CD4-positive, CD25-positive, alpha-beta regulatory T cell (primary cell): ENCODE data around the gene CCNY. TPM values are rescaled to one million over a fixed set of nuclear protein-coding genes. Genes with fewer than 3 reads are reported as not detected.

ENCODE experiments used
- ATAC-seq, 2 donors: fragments of 150-1000 bp; cut with Tn5 transposase; one replicate each; pipeline ENCODE4 v1.10.0; 2021; ENCODE audit warnings: low read depth in 2 of 2, moderate number of reproducible peaks in 2 of 2, moderate library complexity in 1 of 2
- DNase-seq, 3 donors: peaks; one replicate each; pipeline versions ENCODE4 v3.0.0 to v3.0.0-alpha.2; 2012 to 2022; ENCODE audit warnings: mixed read lengths in 1 of 3
- H3K27ac ChIP-seq: one replicate; pipeline ENCODE4 v1.7.0; 2013; ENCODE audit warnings: mild to moderate bottlenecking, low read length; ENCODE audit not compliant: insufficient read depth, poor library complexity, severe bottlenecking
- H3K27me3 ChIP-seq: one replicate; pipeline ENCODE4 v1.7.0; 2013; ENCODE audit warnings: low read length; ENCODE audit not compliant: control insufficient read depth, insufficient read depth
- H3K36me3 ChIP-seq: one replicate; pipeline ENCODE4 v1.7.0; 2013; ENCODE audit warnings: mild to moderate bottlenecking, low read length, moderate library complexity; ENCODE audit not compliant: control insufficient read depth, insufficient read depth
- H3K4me1 ChIP-seq: 2 replicates; pipeline ENCODE4 v1.7.0; 2013; ENCODE audit warnings: mild to moderate bottlenecking, low read length; ENCODE audit not compliant: insufficient read depth, control insufficient read depth, poor library complexity, severe bottlenecking
- H3K4me3 ChIP-seq: one replicate; pipeline ENCODE4 v1.7.0; 2013; ENCODE audit warnings: low read depth, mild to moderate bottlenecking, low read length, moderate library complexity
- H3K9me3 ChIP-seq, 2 experiments: 1 replicate in 1 of 2; 2 replicates in 1 of 2; pipeline ENCODE4 v1.7.0; 2013; ENCODE audit warnings: low read length in 2 of 2, mild to moderate bottlenecking in 1 of 2, moderate library complexity in 1 of 2; ENCODE audit not compliant: control insufficient read depth in 2 of 2
- H3K27ac Mint-ChIP-seq, 3 donors: one replicate each; pipeline ENCODE4 v1.8.0; 2020 to 2022; ENCODE audit warnings: mild to moderate bottlenecking in 3 of 3, mixed read lengths in 3 of 3, moderate library complexity in 2 of 3
- H3K27me3 Mint-ChIP-seq: one replicate; pipeline ENCODE4 v1.8.0; 2022; ENCODE audit warnings: mild to moderate bottlenecking, mixed read lengths
- H3K36me3 Mint-ChIP-seq: one replicate; pipeline ENCODE4 v1.8.0; 2020; ENCODE audit warnings: mixed read lengths
- H3K4me1 Mint-ChIP-seq, 4 donors: one replicate each; pipeline ENCODE4 v1.8.0; 2020 to 2022; ENCODE audit warnings: mixed read lengths in 4 of 4, mild to moderate bottlenecking in 1 of 4
- H3K4me3 Mint-ChIP-seq, 4 donors: one replicate each; pipeline ENCODE4 v1.8.0; 2020 to 2022; ENCODE audit warnings: mild to moderate bottlenecking in 4 of 4, mixed read lengths in 4 of 4, moderate library complexity in 3 of 4
- H3K9me3 Mint-ChIP-seq, 7 donors: one replicate each; pipeline ENCODE4 v1.8.0; 2020 to 2022; ENCODE audit warnings: mixed read lengths in 7 of 7, mild to moderate bottlenecking in 3 of 7, moderate library complexity in 2 of 7
- polyA plus RNA-seq, 4 donors: library from polyadenylated mRNA; unstranded; fragments of 300-500 nt; fragmentation: Illumina TruSeq; gene quantifications; one replicate each; pipeline ENCODE4 v1.2.3, GENCODE V29; 2021
- total RNA-seq: library from RNA; stranded (reverse); gene quantifications from one replicate; pipeline ENCODE4 v1.2.3, GENCODE V29; 2022

CCNY gene
- total and polyA plus RNA-seq, 5 donors from 2014 or later, result 6.4 to 58.3 (median 13.1) TPM

DNA sequence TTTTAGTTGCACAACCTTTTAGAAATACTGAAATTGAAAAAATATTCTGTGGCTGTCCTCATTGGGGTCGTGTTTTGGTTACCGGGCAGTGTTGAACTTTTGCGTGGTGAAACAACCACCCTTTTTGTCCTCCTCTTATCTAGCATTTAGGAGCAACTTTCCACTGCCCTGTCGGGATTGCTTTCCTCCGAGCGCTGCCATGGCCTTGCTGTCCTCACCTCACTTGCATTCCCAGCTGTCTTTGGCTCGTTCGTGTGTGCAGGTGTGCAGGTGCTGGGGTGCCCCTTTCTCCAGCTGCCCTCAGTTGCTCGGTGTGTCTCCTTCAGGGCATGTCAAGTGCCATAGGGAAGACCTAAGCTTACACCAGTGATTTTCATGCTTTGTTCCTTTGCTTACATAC is 151.9 kb downstream of the CCNY start:
- no peak overlapping the region for H3K4me3 ChIP-seq
- H3K9me3 ChIP-seq, result no peaks in the 10 kb centered on the region
- Mint-ChIP-seq H3K4me1 (peaks cover 8 to 38% (median 27%) of the 10 kb centered on the region in 4 donors), H3K9me3 (no peaks in the 10 kb centered on the region), H3K36me3 (peaks cover 43% of the 10 kb centered on the region), H3K27ac (no peak overlapping the region), H3K4me3 (no peak overlapping the region), H3K27me3 (no peaks in the 10 kb centered on the region)
- no peak for ATAC-seq
- peaks cover 16% of the 10 kb centered on the region for H3K36me3 ChIP-seq
- no peaks in the 10 kb centered on the region for H3K4me1 ChIP-seq
- no peaks in the 10 kb centered on the region for H3K27me3 ChIP-seq
- H3K27ac ChIP-seq, result no peak overlapping the region
- DNase-seq, result no peak

DNA sequence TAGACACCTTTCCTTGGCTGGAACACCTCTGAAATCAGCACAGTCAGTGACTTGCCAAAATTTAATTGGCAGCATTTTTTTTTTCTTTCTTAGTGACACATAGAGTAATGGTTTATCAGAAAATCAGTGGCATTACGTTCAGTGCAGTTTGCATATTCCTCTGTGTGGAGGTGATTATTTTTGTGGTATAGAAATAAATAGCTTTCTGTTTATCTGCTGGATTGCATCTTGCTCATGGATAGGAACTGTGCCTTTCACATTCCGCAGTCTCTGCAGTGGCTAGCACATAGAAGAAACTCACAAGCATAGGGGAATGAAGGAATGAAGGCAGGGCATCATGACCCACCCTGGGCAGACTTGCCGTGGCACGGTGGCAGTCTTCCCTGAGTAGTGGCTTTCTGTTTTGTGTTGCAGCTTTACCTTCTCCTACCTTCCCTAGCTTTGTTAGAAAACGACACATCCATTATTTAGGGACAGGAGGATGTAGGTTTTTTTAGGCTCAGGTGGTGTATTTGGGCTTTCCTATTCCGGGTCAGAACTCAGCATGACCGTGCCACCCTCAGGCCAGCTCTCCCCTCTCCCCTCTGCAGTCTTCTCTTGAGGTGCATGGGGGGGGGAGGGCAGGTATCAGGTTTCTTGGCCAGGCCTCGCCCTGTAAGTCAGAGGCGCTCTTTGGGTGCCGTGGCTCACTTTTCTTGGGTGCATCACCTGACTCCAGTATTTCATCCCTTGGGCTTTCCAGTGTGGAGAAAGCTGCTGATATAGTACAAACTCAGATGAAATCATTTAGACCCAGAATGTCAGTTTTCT is 156.3 kb downstream of the CCNY start:
- H3K27ac Mint-ChIP-seq, result peak overlapping the region; percentile 23 to 94 (median 72)
- H3K4me3 ChIP-seq, result no peak overlapping the region
- no peaks in the 10 kb centered on the region for H3K9me3 Mint-ChIP-seq
- H3K4me1 ChIP-seq, result peaks cover 5% of the 10 kb centered on the region
- peaks cover 20% of the 10 kb centered on the region for H3K36me3 Mint-ChIP-seq
- no peaks in the 10 kb centered on the region for H3K27me3 ChIP-seq
- peaks cover 7% of the 10 kb centered on the region for H3K36me3 ChIP-seq
- no peak for DNase-seq
- H3K4me1 Mint-ChIP-seq, result peaks cover 6 to 49% (median 37%) of the 10 kb centered on the region in 4 donors
- H3K9me3 ChIP-seq, result no peaks in the 10 kb centered on the region
- no peak overlapping the region for H3K4me3 Mint-ChIP-seq
- no peaks in the 10 kb centered on the region for H3K27me3 Mint-ChIP-seq
- H3K27ac ChIP-seq, result no peak overlapping the region
- no peak for ATAC-seq

DNA sequence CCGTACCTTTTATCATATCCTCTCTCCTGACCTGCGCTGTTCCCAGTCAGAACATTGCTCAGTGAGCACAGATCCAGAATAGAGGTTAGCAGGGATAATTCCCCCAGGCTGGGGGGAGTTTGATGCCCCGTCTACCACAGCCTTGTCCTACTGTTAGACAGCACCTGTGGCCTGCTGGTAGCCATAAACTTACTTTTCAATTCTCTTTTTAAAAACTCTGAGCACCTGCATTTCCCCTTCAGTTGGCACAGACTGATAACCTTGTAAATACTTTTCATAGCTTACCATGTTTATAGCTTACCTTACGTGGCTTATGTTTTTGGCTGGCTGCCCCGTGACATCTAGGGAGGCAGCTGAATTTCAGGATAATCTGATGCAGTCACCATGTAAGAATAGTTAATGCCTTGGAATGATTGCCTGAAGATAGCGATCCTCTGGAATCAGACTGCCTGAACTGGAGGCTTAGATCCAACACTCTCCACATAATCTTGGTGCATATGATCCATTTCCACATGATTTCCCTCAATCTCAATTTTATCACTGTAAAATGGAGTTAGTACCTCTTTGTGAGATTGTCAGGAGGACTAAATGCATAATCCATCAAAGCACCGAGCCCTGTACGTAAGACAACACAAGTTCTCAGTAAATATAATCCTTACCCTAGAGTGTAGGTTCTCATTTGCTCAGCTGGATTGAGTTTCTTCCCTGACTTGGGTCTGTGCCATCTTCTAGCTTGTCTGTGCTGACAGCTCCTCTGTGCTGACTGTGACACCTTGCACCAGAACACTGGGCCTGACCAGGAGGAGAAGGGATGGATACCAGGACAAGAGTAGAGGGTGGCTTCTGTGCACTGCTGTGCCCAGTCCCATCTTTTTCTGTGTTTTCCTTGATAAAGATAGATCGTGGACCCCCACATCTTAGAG is 157.1 kb downstream of the CCNY start:
- DNase-seq (no peak), ATAC-seq (no peak)
- no peak overlapping the region for H3K27ac ChIP-seq
- no peaks in the 10 kb centered on the region for H3K9me3 ChIP-seq
- Mint-ChIP-seq H3K4me3 (no peak overlapping the region), H3K27me3 (no peaks in the 10 kb centered on the region), H3K4me1 (peaks cover 6 to 57% (median 43%) of the 10 kb centered on the region in 4 donors), H3K9me3 (no peaks in the 10 kb centered on the region), H3K36me3 (peaks cover 20% of the 10 kb centered on the region), H3K27ac (peak overlapping the region in 2 of 3 donors; percentile 17 to 29)
- peaks cover 3% of the 10 kb centered on the region for H3K36me3 ChIP-seq
- no peak overlapping the region for H3K4me3 ChIP-seq
- H3K4me1 ChIP-seq, result peaks cover 5% of the 10 kb centered on the region
- no peaks in the 10 kb centered on the region for H3K27me3 ChIP-seq

DNA sequence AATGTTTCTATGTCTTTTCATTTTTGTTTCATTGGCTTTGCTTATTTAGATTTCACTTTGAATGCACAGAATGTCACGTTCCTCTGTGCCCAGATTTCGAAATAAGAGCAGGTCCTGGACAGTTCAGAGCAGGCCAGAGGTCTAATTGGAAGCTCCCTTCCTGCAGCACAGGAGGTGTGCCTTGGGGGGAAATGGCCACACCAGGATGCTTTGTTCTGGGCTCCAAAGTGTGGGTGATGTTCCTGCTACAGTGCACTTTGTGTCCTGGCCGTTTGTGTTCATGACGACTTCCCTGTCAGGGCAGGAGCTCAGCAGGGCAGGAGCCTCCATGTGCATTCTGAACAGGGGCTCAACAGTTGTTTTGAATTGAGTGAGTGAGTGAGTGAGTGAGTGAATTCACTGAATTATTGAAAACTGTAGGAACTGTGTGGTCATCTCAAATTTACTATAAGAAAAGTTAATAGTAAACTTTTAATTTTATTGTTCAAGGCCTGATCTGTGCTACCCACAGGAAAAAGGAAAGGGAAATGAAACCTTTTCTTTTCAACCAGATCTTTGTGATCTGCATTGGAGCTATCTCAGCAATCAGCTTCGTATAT is 159.3 kb downstream of the CCNY start:
- Histone ChIP-seq H3K36me3 (no peaks in the 10 kb centered on the region), H3K4me1 (peaks cover 5% of the 10 kb centered on the region), H3K4me3 (no peak overlapping the region), H3K27ac (no peak overlapping the region), H3K9me3 (no peaks in the 10 kb centered on the region), H3K27me3 (no peaks in the 10 kb centered on the region)
- H3K4me1 Mint-ChIP-seq, result peaks cover 13 to 65% (median 44%) of the 10 kb centered on the region in 4 donors
- H3K27ac Mint-ChIP-seq, result peak overlapping the region in 2 of 3 donors; percentile 11 to 36
- ATAC-seq (no peak), DNase-seq (no peak)
- H3K36me3 Mint-ChIP-seq, result peaks cover 16% of the 10 kb centered on the region
- no peaks in the 10 kb centered on the region for H3K9me3 Mint-ChIP-seq
- no peak overlapping the region for H3K4me3 Mint-ChIP-seq
- H3K27me3 Mint-ChIP-seq, result no peaks in the 10 kb centered on the region

DNA sequence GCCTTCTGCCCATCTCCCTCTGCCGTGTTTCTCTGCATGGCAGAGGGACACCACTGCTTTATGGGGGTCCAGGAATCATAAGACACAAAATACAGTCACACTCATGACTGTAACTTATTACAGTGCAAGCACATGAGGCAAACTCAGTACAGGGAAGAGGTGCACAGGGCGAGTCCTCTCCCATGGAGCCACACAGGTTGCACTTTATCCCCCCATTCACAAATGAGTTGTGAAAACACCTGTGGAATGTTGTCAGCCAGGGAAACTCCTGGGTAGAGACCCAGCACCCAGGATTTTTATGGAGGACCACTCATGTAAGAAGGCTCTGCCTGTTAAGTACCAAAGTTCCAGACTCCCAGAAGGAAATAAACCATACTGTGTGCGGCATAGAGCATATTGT is 161.6 kb downstream of the CCNY start:
- Histone ChIP-seq H3K9me3 (no peaks in the 10 kb centered on the region), H3K4me1 (peaks cover 5% of the 10 kb centered on the region)

DNA sequence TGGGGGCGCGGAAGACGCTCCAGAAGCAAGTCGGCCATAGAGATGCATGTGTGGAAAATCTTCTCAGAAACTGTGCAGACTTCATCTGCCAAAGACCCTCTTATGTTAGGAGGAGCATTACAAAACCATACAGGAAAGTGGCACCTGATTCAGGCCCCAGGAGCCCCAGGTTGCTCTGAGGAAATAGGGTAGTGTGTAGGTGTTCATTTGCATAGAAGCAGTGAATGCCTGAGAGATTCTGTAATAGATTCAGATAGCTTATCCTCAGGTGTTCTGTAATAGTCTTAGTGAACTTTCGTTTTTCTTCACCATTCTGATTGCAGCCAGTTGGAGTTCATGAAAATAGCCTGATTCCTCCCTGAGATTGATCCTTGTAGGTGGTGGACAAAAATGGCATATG is 162.4 kb downstream of the CCNY start:
- Mint-ChIP-seq H3K27ac (peak overlapping the region in 2 of 3 donors; percentile 32 to 59), H3K4me3 (peak overlapping the region in 1 of 4 donors; percentile 10), H3K4me1 (peaks cover 13 to 51% (median 35%) of the 10 kb centered on the region in 4 donors), H3K27me3 (no peaks in the 10 kb centered on the region), H3K36me3 (peaks cover 18% of the 10 kb centered on the region), H3K9me3 (no peaks in the 10 kb centered on the region)
- H3K9me3 ChIP-seq, result no peaks in the 10 kb centered on the region
- no peak overlapping the region for H3K27ac ChIP-seq
- no peak for ATAC-seq
- peaks cover 2% of the 10 kb centered on the region for H3K36me3 ChIP-seq
- no peaks in the 10 kb centered on the region for H3K27me3 ChIP-seq
- no peak overlapping the region for H3K4me3 ChIP-seq
- no peak for DNase-seq
- peaks cover 5% of the 10 kb centered on the region for H3K4me1 ChIP-seq

More for the DNA sequence above, 161.6 kb downstream of the CCNY start:
- H3K27me3 Mint-ChIP-seq, result no peaks in the 10 kb centered on the region
- H3K9me3 Mint-ChIP-seq, result no peaks in the 10 kb centered on the region
- H3K36me3 Mint-ChIP-seq, result peaks cover 13% of the 10 kb centered on the region
- peaks cover 13 to 59% (median 37%) of the 10 kb centered on the region in 4 donors for H3K4me1 Mint-ChIP-seq
- ATAC-seq, result no peak
- Histone ChIP-seq H3K36me3 (no peaks in the 10 kb centered on the region), H3K27ac (no peak overlapping the region), H3K4me3 (no peak overlapping the region), H3K27me3 (no peaks in the 10 kb centered on the region)
- peak overlapping the region in 1 of 4 donors; percentile 53 for H3K4me3 Mint-ChIP-seq
- H3K27ac Mint-ChIP-seq, result peak overlapping the region in 2 of 3 donors; percentile 47 to 59
- no peak for DNase-seq

DNA sequence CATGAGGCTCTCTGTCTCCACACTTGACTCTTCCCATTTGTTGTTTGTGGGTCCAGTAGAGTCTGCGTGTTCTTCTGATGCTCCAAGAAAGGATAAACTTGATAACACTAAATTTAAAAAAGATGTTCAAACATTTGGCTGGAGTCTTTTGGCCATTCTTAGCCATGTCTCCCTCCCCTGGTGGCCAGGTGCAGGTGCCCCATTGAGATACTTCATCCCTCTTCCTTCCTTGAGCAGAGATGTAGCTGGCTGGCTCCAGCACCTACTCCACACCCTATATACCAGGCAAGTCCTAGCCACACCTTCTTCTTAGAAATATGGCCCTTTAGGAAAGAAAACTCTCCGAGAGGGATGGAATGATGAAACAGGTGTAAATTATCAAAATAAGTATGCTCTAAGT is 165.6 kb downstream of the CCNY start:
- Mint-ChIP-seq H3K36me3 (peaks cover 23% of the 10 kb centered on the region), H3K4me3 (no peak overlapping the region), H3K4me1 (peaks cover 21 to 50% (median 25%) of the 10 kb centered on the region in 4 donors), H3K9me3 (no peaks in the 10 kb centered on the region), H3K27me3 (no peaks in the 10 kb centered on the region), H3K27ac (no peak overlapping the region)
- Histone ChIP-seq H3K9me3 (no peaks in the 10 kb centered on the region), H3K36me3 (peaks cover 2% of the 10 kb centered on the region), H3K27me3 (no peaks in the 10 kb centered on the region), H3K4me1 (no peaks in the 10 kb centered on the region), H3K27ac (no peak overlapping the region), H3K4me3 (no peak overlapping the region)
- DNase-seq (no peak), ATAC-seq (no peak)
